ENCODE measurements around the gene SAYSD1.

- no peak for TF ChIP-seq CTCF (conservative IDR thresholded peaks at IDR 0.05)
- TF ChIP-seq ZFX (IDR thresholded peaks at IDR 0.05) = no peak
Measured at GRCh38 chr6:39074486-39074885, 40.5 kb downstream of the SAYSD1 start.
